GM23248 (cell line): ENCODE measurements around the gene DDX17.

Experiments
- EZH2 ChIP-seq: fragments of 200-600 bp; sonication (generic); IDR thresholded peaks from 2 replicates; pipeline ENCODE4 v1.6.1; 2018; ENCODE audit warnings: antibody characterized with exemption, mild to moderate bottlenecking; ENCODE audit not compliant: insufficient read depth, poor library complexity, severe bottlenecking
- EZH2phosphoT487 ChIP-seq: fragments of 200-600 bp; sonication (generic); IDR thresholded peaks from 2 replicates; pipeline ENCODE4 v1.6.1; 2018; ENCODE audit warnings: antibody characterized with exemption, moderate library complexity, mild to moderate bottlenecking, low read depth; ENCODE audit not compliant: insufficient read depth

DNA sequence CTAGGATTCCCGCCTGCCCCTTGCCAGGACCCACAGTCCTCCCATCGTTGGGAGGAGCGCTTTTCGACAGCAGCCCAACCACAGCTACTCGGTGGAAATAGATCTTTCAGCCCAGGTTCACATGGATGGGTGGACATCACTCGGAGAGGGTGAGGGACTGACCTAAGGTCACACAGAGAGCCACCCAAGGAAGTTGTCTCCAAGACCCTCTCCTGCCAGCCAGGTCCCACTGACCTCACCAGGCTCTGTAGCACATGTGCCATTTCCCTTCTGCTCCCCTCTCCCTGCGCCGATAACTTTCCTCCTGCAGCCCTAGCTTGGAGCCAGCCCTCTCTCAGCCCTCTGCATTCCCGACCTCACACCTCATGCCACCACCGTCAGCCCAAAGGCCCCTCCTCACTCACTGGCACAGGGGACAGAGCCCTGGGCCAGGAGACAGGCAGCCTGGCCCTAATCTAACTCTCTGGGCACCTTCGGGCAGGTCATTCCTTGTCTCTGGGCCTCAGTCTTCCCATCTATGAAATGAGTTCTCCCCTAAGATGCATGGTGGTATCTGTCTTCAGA lies 55.8 kb downstream of the DDX17 start:
- TF ChIP-seq EZH2 (no peak), EZH2phosphoT487 (no peak)
